ENCODE measurements around the gene PPP2R5C.

DNA sequence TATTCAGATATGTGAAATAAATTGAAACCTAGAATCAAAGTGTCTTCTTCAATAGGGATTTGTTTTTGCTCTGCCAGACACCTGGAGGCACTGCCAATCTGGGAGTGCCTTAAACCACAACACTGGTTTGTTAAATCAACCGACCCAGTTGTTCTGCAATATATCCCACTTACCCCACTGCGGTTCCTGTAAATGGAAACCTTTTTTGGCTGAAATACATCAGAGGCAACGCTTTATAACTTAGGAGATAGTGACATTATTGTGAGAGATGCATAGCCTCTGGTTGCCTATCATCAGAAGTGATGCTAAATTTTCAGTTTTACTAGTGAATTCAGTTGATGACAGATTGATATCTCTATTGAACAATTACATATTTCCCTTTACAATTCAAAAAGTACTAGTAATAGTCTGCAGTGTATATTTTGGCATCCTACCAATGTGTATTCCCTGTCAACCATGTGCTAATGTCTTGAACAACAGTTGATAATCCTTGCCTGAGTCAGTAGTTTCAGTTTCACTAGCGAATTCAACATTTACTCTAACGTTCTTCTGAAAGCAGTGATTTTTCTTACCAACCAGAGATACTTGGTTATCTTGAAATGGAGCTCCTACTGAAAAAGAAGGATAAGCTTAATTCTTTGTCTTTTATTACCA lies 30.5 kb downstream of the PPP2R5C start:
- TF ChIP-seq POLR2AphosphoS5 (IDR thresholded peaks at IDR 0.05; ENCODE audit: borderline replicate concordance, low read depth, low read length) (no peak), EZH2 (IDR thresholded peaks at IDR 0.05) (no peak), FOXP2 (optimal IDR thresholded peaks at IDR 0.05; ENCODE audit: control extremely low read depth, extremely low read length, insufficient read depth) (no peak)

All from SK-N-MC (cell line).